Stomach (tissue), 9 donors: ENCODE data around the gene FHOD3. TPM values are rescaled to one million over a fixed set of nuclear protein-coding genes. Genes with fewer than 3 reads are reported as not detected.

ENCODE experiments used
- DNase-seq, 2 donors: peaks; one replicate each; pipeline versions ENCODE4 v3.0.0 to v3.0.0-alpha.2; 2013 to 2019
- H3K27ac ChIP-seq, 5 donors: fragments of 200-600 bp in 4 of 5; sonication (generic) in 4 of 5; one replicate each; pipeline ENCODE4 v1.5.1; 2013 to 2019; ENCODE audit warnings: mild to moderate bottlenecking in 1 of 5, moderate library complexity in 1 of 5
- H3K27me3 ChIP-seq, 3 donors: fragments of 200-600 bp; sonication (generic); one replicate each; pipeline ENCODE4 v1.5.1; 2017 to 2019; ENCODE audit warnings: mixed run types in 1 of 3
- H3K36me3 ChIP-seq, 4 donors: fragments of 200-600 bp; sonication (generic); 1 replicate in 3 of 4; 2 replicates in 1 of 4; pipeline ENCODE4 v1.5.1; 2016 to 2019
- H3K4me1 ChIP-seq, 4 donors: fragments of 200-600 bp; sonication (generic); one replicate each; pipeline ENCODE4 v1.5.1; 2016 to 2019
- H3K4me3 ChIP-seq, 4 donors: fragments of 200-600 bp; sonication (generic) in 3 of 4; one replicate each; pipeline ENCODE4 v1.5.1; 2016 to 2019; ENCODE audit warnings: mild to moderate bottlenecking in 1 of 4
- H3K9me3 ChIP-seq, 4 donors: fragments of 200-600 bp; sonication (generic); one replicate each; pipeline ENCODE4 v1.5.1; 2016 to 2019
- CTCF ChIP-seq, 7 experiments: fragments of 450-650 bp in 4 of 7; fragments of 200-600 bp in 3 of 7; sonication (generic) in 3 of 7; IDR thresholded peaks; one replicate each; pipeline ENCODE4 v1.5.1; 2016 to 2019; ENCODE audit warnings: antibody characterized with exemption in 7 of 7, control low read depth in 2 of 7, mild to moderate bottlenecking in 1 of 7
- EP300 ChIP-seq: sonication (generic); formaldehyde crosslinking; IDR thresholded peaks from one replicate; pipeline ENCODE4 v1.6.1; 2017; ENCODE audit warnings: antibody characterized with exemption
- POLR2A ChIP-seq, 4 donors: fragments of 450-650 bp; IDR thresholded peaks; one replicate each; pipeline ENCODE4 v1.6.1; 2016; ENCODE audit warnings: antibody characterized with exemption in 4 of 4, control low read depth in 2 of 4, mild to moderate bottlenecking in 1 of 4, moderate library complexity in 1 of 4
- POLR2AphosphoS5 ChIP-seq, 3 donors: sonication (generic); formaldehyde crosslinking; IDR thresholded peaks; one replicate each; pipeline ENCODE4 v1.6.1; 2016; ENCODE audit warnings: antibody characterized with exemption in 3 of 3
- WGBS, 5 donors: extraction: QIAGEN DNeasy Blood & Tissue Kit in 3 of 5; methylation state at CpG; one replicate each; pipeline versions ENCODE4 v1.1.5 to v1.1.7; 2013 to 2018; 5-methylcytosine and 5-hydroxymethylcytosine counted together
- intact Hi-C: fragments of 100-400 bp; cut with DNase I; formaldehyde crosslinking; loops from one replicate; pipeline ENCODE4 v1.15.1; 2023; ENCODE audit warnings: low total_unique reads
- polyA plus RNA-seq, 3 donors: library from polyadenylated mRNA; stranded (reverse); fragments of 200-250 nt; gene quantifications; one replicate each; pipeline ENCODE4 v1.2.3, GENCODE V29; 2013
- total RNA-seq, 5 donors: library from RNA; depleted of rRNA; stranded (reverse); fragments of >200 nt; gene quantifications; one replicate each; pipeline versions ENCODE4 v1.1.0 to v1.2.3, GENCODE V29; 2014 to 2016
- donor health status: healthy with polysubstance abuse.
- donor health status: Bipolar disorder and iron deficiency.
- donor health status: healthy.

Gene FHOD3
- total and polyA plus RNA-seq, 8 donors, result under 0.01 to 9.1 (median 4.6) TPM

- Histone ChIP-seq H3K4me3 (no peak overlapping the region), H3K9me3 (no peaks in the 10 kb centered on the region), H3K27ac (no peak overlapping the region), H3K36me3 (no peaks in the 10 kb centered on the region), H3K27me3 (no peaks in the 10 kb centered on the region), H3K4me1 (no peaks in the 10 kb centered on the region)
- no peak for DNase-seq
- intact Hi-C loops, result no loop called here
- 67 to 77% (median 73%) methylated on average over 5 of the region's 5 CpGs for WGBS, 5 donors
- no peak for TF ChIP-seq POLR2A (IDR thresholded peaks at IDR 0.05)
- TF ChIP-seq POLR2AphosphoS5 (IDR thresholded peaks at IDR 0.05), result no peak
- no peak for TF ChIP-seq CTCF (IDR thresholded peaks at IDR 0.05)
- no peak for TF ChIP-seq EP300
Measured at GRCh38 chr18:36532815-36533214, 235.3 kb downstream of the FHOD3 start.

- no peak for TF ChIP-seq POLR2A (IDR thresholded peaks at IDR 0.05)
- no peak for TF ChIP-seq CTCF (IDR thresholded peaks at IDR 0.05)
- no peak for TF ChIP-seq EP300
- no peak for TF ChIP-seq POLR2AphosphoS5 (IDR thresholded peaks at IDR 0.05)
Measured at GRCh38 chr18:36533446-36534153, 236.1 kb downstream of the FHOD3 start.

GRCh38 chr18:36534154-36534688, 236.7 kb downstream of the FHOD3 start:
- intact Hi-C loops, result no loop called here
- no peak overlapping the region for H3K27ac ChIP-seq
- no peak for DNase-seq
- H3K4me1 ChIP-seq, result no peaks in the 10 kb centered on the region
- no peaks in the 10 kb centered on the region for H3K36me3 ChIP-seq
- TF ChIP-seq POLR2A (IDR thresholded peaks at IDR 0.05) (no peak), POLR2AphosphoS5 (IDR thresholded peaks at IDR 0.05) (no peak), EP300 (no peak), CTCF (IDR thresholded peaks at IDR 0.05) (no peak)
- H3K4me3 ChIP-seq, result no peak overlapping the region
- H3K9me3 ChIP-seq, result no peaks in the 10 kb centered on the region
- no peaks in the 10 kb centered on the region for H3K27me3 ChIP-seq
- WGBS, 5 donors, result 88 to 94% (median 88%) methylated on average over 5 of the region's 5 CpGs

More at GRCh38 chr18:36533446-36534153, 236.1 kb downstream of the FHOD3 start:
- Histone ChIP-seq H3K36me3 (no peaks in the 10 kb centered on the region), H3K9me3 (no peaks in the 10 kb centered on the region), H3K27me3 (no peaks in the 10 kb centered on the region), H3K4me1 (no peaks in the 10 kb centered on the region), H3K4me3 (no peak overlapping the region), H3K27ac (no peak overlapping the region)
- no peak for DNase-seq
- intact Hi-C loops, result no loop called here
- 84 to 92% (median 90%) methylated on average over 8 of the region's 8 CpGs for WGBS, 5 donors

GRCh38 chr18:36535202-36535935, 237.9 kb downstream of the FHOD3 start:
- Histone ChIP-seq H3K4me1 (no peaks in the 10 kb centered on the region), H3K27ac (no peak overlapping the region), H3K36me3 (no peaks in the 10 kb centered on the region), H3K9me3 (no peaks in the 10 kb centered on the region), H3K4me3 (no peak overlapping the region), H3K27me3 (no peaks in the 10 kb centered on the region)
- WGBS, 5 donors, result 82 to 96% (median 88%) methylated on average over 2 of the region's 2 CpGs
- TF ChIP-seq POLR2AphosphoS5 (IDR thresholded peaks at IDR 0.05) (no peak), EP300 (no peak)
- intact Hi-C loops, result no loop called here
- DNase-seq, result no peak
